HG03103 (cell line): ENCODE results near the gene OR51B2.
"Not testable (repeated sequence)": the region's sequence is repeated elsewhere in the genome, so short reads cannot be mapped to it uniquely, and the experiment has no call there.

Experiments used
- ATAC-seq: cut with Tn5 transposase; IDR thresholded peaks from one replicate; pipeline ENCODE4 v1.9.1; 2021; ENCODE audit warnings: low read depth; ENCODE audit not compliant: unreplicated experiment

OR51B2 gene

DNA sequence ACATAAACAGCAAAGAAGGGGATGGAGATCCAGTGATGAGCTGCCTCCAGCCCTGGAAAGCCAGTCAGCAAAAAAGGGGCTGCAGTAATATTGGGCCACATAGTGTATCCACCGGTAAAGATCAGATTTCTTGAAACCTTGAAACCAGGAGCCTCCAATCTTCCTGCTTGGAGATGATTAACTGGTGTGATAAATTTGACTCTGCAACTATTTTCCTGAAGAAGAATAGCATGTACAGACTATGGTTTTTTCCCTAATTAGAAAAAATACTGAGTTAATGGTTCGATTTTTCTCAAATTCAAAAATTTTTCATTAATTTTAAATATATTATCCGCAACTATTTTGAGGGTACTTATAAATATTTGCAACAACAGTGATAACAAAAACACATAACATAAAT is at the start of gene OR51B2:
OR51B2 (minus strand) TSS at position 101 of the 400 bp plus-strand sequence; CDS start at position 101, 0 bp downstream.
- ATAC-seq = no peak

DNA sequence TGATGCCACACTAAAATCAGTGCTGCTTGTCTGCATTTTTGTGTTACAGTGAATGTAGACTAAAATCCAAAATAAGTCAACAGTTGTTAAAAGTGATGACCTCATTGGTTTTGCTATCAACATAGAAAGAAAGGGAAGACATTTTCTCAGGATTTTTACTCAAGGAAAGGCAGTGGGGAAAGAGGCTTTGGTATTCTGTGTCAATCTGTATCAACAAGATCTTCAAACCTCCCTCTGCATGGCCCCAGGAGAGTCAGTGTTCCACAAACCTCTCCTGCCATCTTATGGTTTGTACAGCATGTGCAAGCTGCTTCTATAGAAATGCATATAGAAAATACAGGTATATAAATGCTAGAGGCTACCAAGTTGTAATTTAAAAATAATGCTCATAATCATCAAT is 45.7 kb upstream of the OR51B2 start:
- ATAC-seq = peak; percentile 53

GRCh38 chr11:5368502-5369043 is 44.5 kb upstream of the OR51B2 start:
- ATAC-seq = no peak

GRCh38 chr11:5367448-5368074 is 43.5 kb upstream of the OR51B2 start:
- ATAC-seq = no peak

DNA sequence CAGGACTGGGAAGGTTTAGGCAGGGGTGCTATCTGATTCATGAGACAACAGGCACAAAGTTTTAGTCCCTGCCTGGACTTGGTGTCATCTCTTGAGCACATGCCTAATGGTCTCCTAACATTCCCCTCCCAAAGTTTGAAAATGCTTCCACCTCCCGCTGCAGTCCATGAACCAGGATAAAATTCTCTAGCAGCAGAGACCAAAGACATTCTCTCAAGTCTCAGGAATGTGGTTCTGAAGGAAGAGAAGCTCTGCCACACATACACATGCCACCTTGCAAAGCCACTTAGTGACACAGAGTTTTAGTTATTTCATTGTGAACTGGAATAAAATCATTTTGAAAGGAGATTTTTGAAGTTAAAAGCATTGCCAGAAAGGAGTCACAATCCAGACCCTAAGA is 42.8 kb upstream of the OR51B2 start:
- no peak for ATAC-seq

DNA sequence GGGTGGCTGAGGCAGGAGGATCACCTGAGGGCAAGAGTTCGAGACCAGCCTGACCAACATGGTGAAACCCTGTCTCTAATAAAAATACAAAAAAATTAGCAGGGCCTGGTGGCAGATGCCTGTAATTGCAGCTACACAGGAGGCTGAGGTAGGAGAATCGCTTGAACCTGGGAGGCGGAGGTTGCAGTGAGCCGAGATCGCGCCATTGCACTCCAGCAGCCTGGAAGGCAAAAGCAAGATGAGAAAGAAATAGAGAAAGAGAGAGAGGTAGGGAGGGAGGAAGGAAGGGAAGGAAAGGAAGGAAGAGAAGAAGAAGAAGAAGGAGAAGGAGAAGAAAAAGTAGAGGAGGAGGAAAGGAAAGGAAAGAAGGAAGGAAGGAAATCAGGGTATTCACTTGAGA is 42.3 kb upstream of the OR51B2 start:
- not testable (repeated sequence) for ATAC-seq

DNA sequence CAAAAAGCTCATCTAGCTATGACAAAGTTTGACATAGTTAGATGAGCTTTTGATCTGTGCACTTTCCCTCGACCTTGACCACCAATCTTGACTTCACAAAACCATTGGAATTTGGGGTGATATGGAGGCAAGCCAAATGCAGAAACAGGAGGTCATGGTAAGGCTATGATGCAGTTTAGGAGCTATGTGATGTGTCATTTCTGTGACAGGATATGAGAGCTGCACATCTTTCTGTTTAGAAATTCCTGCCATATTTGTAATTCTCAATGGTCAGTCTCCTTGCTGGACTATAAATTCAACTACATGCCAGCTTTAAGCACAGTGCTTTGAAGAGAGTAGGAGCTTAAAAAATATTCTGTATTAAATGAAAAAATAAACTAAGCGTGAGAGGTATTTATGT is 40.1 kb upstream of the OR51B2 start:
- ATAC-seq = no peak

DNA sequence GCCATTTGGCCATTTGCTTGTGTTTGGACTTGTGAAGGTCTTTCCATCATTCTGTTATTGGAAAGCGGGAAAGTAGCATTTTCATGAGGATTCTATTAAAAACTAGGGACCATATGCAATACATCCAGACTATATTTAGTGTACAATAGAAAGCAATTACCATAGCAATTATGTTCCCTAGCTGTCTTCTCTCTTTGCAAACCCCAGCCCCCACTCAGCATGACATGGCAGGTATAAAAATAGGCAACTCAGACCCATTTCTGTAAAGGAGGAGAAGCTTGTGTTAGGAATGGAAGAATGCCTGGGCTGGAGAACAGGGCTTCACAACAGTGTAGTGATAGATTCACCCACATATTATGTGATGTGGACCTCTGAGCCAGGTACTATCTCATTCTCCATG is 39.6 kb upstream of the OR51B2 start:
- ATAC-seq = no peak

DNA sequence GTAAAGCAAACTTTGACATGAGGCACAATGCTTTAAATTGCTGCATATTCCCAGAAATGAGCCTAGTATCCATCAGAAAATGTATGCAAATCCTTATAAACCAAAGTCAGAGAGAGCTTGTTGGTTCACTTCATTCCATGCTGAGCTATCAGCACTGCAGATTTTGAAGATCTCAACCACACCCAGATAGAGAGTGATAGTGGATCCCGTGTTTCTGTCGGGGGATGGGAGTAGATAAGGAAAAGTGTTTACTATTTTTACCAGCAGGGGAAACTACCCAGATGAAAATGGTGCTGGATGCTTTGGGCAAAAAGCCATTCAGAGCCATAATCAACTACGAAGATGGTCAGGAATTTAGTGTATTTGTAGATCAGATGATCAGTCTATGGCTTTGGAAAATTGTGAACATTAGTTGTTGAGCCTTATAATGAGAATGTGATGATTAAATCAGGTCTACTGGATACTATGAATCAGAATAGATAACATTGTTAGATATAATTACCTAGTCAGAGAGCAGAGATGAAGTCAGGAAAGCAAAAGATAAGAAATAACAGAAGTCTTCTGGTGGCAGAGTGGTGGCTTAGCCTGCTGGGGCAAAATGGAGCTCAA is 38.0 kb upstream of the OR51B2 start:
- ATAC-seq = no peak

- ATAC-seq = not testable (repeated sequence)
These were observed 31.9 kb upstream of the OR51B2 start for GRCh38 chr11:5356031-5356430.

DNA sequence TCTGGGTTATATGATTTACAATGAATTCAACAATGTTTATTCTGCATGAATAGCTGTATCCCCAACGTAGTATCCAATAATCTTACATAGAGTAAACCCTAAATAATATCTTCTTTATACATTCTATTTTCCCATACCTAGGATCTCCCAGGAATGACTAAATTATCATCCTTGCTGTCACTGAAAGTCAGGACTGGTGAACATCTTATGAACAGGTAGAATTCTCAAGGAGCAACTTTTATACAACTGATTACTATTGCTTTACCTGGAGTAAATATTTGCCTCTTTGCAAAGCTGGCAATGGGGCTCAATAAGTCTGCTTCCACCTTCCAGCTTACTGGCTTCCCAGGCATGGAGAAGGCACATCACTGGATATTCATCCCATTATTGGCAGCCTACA is 27.1 kb upstream of the OR51B2 start, which contains the start of gene OR51B6:
OR51B6 (plus strand) TSS at position 301 of the 400 bp plus-strand sequence; CDS start at position 301, 0 bp downstream.
- ATAC-seq = no peak

DNA sequence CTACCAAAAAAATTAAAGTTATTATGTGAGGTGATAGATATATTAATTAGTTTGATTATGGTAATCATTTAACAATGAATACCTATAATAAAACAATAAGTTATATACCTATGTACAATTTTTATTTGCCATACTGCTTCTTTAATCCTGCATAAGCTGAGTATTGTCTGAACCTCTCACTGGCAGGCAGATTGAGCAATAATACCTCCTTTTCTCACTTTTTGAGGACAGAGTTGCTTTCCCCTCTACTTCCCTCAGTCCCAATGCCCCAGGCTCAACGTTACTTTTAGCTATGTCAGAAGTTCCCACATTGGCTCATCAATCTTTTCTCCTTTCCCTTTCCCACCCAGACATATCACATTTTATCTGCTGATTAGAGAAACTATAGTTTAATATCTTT is 25.5 kb upstream of the OR51B2 start:
- no peak for ATAC-seq

DNA sequence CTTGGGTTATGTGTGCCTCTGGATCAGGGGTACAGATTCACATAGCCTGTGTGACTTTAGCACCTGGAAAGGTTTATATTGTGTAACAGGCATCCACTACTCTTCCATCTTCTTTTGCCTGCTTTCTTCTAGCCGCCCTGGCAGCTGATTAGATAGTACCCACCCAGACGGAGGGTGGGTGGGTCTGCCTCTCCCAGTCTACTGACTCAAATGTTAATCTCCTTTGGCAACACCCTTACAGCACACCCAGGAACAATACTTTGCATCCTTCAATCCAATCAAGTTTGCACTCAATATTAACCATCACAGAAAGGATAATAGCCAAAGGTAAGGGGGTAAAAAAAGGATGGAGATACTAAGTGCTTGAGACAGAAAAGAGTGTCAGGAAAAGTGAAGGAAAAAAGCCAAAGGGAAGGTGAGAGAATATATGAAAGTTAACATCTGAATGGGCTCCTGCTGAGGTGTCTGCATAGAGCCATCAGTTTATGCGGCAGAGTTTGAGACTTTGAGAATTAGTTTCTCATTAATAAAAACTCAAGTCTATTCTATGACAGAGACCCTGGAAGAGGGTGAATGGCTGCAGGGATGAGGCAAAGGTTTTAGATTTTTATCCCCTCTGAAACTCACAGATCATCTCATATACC is 24.6 kb upstream of the OR51B2 start:
- ATAC-seq = no peak

DNA sequence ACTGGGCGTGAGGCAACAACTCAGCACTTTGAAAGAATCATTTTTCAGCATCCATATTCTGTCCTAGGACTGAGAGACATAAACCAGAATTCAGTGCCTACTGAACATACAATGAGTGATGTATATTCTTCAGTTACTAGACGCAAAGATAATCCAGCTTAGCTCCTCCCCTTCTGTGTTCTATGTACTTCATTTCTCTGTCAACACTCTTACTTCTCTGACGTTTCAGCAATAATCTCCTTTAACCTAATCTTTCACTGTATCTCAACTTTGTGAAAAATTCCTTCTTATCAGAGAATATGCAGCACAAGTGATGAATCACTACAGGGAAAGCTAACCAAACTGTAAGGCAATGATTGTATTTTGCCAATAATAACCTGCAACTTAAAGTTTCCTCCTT is 21.7 kb upstream of the OR51B2 start:
- no peak for ATAC-seq

DNA sequence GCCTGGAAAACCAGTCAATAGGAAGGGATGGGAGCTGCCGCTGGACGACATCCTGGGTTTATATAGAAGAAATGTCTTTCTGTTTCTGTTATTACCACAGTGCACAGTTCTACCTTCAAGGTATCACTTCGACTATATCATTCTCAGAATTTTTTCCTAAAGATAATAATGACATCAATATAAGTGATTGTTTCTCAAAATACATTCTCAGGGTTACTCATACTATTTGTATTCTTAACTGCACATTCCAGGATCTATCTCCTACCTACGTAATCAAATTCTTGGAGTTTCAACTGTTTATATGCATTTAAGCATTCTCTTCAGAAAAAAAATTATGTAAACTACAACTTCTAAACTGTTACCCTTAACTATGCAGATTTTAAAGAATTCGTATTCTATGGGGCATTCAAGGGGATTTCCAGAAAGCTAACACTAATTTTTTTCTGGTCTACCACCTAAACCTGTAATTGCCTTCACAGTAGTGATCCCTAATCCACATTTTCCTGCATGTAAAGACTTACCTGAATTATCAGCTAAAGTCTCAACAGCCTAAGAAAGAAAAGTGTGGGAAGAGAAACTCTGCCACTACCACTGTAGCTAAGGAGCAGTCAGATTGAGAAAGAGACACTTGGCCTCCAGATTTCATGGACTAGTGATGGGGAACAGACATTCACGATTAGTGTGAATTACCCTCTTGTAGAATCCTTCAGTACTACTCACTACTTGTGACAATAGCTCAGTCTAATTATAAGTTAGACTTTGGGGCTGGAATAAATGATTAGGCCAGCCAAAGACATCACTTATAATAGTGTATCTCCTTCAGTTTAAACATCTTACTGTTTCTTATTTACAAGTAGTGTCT is 19.6 kb upstream of the OR51B2 start, which contains the start of gene OR51B5:
OR51B5 (minus strand) TSS at position 51 of the 862 bp plus-strand sequence; CDS start at position 51, 0 bp downstream.
- ATAC-seq = no peak

GRCh38 chr11:5339771-5340322 is 15.8 kb upstream of the OR51B2 start:
- ATAC-seq = peak; percentile 46

DNA sequence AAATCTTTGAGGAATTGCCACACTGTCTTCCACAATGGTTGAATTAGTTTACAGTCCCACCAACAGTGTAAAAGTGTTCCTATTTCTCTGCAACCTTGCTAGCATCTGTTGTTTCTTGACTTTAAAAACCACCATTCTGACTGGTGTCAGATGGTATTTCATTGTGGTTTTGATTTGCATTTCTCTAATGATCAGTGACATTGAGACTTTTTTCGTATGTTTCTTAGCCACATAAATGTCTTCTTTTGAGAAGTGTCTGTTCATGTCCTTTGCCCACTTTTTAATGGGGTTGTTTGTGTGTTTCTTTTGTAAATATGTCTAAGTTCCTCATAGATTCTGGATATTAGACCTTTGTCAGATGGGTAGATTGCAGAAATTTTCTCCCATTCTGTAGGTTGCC is 13.2 kb upstream of the OR51B2 start:
- ATAC-seq = not testable (repeated sequence)

- ATAC-seq = no peak
These were observed 12.2 kb upstream of the OR51B2 start for GRCh38 chr11:5336331-5336730.

GRCh38 chr11:5335170-5335569 is 11.1 kb upstream of the OR51B2 start:
- ATAC-seq = no peak

- no peak for ATAC-seq
These were observed 6.8 kb downstream of the OR51B2 start for GRCh38 chr11:5317292-5317691.
